Activated CD8-positive, alpha-beta T cell treated with anti-CD3 and anti-CD28 coated beads for 36 hours (primary cell): ENCODE measurements around the gene PDE9A. TPM values are rescaled to one million over a fixed set of nuclear protein-coding genes. Genes with fewer than 3 reads are reported as not detected.

Source experiments
- ATAC-seq: fragments of 200-7000 bp; cut with Tn5 transposase; one replicate; pipeline ENCODE4 v1.10.0; 2021; ENCODE audit warnings: mild to moderate bottlenecking, moderate library complexity
- CTCF ChIA-PET: fragments of 350-600 bp; sonication (Branson Sonifier 250); formaldehyde crosslinking; loops from one replicate; lab custom pipeline; 2021; ENCODE audit warnings: antibody characterized with exemption; lab: Charles Lee
- POLR2A ChIA-PET: fragments of 350-600 bp; sonication (Branson Sonifier 250); formaldehyde crosslinking; loops from one replicate; lab custom pipeline; 2021; ENCODE audit warnings: antibody characterized with exemption; lab: Charles Lee
- DNase-seq: peaks from one replicate; pipeline ENCODE4 v3.0.0-alpha.2; 2020
- H3K27ac Mint-ChIP-seq: one replicate; pipeline ENCODE4 v1.8.0; 2021; ENCODE audit warnings: mild to moderate bottlenecking, mixed read lengths
- H3K27me3 Mint-ChIP-seq: one replicate; pipeline ENCODE4 v1.8.0; 2021; ENCODE audit warnings: mixed read lengths
- H3K36me3 Mint-ChIP-seq: one replicate; pipeline ENCODE4 v1.8.0; 2021; ENCODE audit warnings: low read depth, mixed read lengths
- H3K4me1 Mint-ChIP-seq: one replicate; pipeline ENCODE4 v1.8.0; 2021; ENCODE audit warnings: low read depth, mixed read lengths
- H3K4me3 Mint-ChIP-seq: one replicate; pipeline ENCODE4 v1.8.0; 2021; ENCODE audit warnings: mild to moderate bottlenecking, moderate library complexity, mixed read lengths
- H3K9me3 Mint-ChIP-seq: one replicate; pipeline ENCODE4 v1.8.0; 2021; ENCODE audit warnings: mixed read lengths
- intact Hi-C: fragments of 100-400 bp; cut with micrococcal nuclease; formaldehyde crosslinking; loops from one replicate; pipeline ENCODE4 v1.10.0; 2022
- total RNA-seq, 2 experiments: library from RNA; stranded (reverse); gene quantifications; one replicate each; pipeline ENCODE4 v1.2.3, GENCODE V29; 2021
- TF ChIP-seq, protein P1 (sequence below): fragments of 200-600 bp; IDR thresholded peaks from one replicate; pipeline ENCODE4 v1.8.0; 2022; ENCODE audit warnings: antibody characterized with exemption, mild to moderate bottlenecking

Gene PDE9A
- total RNA-seq, 2 experiments from 2014 or later = 11.1 to 11.5 TPM

DNA sequence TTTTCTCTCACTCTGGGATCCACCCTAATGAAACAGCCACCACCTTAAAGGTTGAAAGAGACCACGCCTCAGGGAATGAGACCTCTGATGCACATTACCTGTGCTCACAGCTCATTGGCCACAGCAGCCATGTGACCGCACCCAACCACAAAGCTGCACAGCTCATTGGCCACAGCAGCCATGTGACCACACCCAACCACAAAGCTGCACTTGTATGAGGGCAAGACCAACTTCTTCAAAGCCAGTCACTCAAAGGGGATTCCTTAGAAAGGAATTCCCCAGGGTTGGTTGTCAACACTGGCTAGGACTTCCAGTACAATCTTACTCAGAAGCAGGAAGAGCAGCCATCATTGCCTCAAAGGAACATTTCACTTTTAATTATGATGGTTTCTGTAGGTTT is 43.6 kb upstream of the PDE9A start:
- Mint-ChIP-seq H3K36me3 (peaks cover 3% of the 10 kb centered on the region), H3K27me3 (no peaks in the 10 kb centered on the region), H3K4me1 (peaks cover 11% of the 10 kb centered on the region), H3K9me3 (peaks cover 23% of the 10 kb centered on the region), H3K4me3 (peak overlapping the region; percentile 37), H3K27ac (peak overlapping the region; percentile 20)
- POLR2A ChIA-PET = no interaction called here
- DNase-seq (peak; percentile 86), ATAC-seq (peak; percentile 90)
- intact Hi-C loops = no loop called here
- TF ChIP-seq, protein P1, sequence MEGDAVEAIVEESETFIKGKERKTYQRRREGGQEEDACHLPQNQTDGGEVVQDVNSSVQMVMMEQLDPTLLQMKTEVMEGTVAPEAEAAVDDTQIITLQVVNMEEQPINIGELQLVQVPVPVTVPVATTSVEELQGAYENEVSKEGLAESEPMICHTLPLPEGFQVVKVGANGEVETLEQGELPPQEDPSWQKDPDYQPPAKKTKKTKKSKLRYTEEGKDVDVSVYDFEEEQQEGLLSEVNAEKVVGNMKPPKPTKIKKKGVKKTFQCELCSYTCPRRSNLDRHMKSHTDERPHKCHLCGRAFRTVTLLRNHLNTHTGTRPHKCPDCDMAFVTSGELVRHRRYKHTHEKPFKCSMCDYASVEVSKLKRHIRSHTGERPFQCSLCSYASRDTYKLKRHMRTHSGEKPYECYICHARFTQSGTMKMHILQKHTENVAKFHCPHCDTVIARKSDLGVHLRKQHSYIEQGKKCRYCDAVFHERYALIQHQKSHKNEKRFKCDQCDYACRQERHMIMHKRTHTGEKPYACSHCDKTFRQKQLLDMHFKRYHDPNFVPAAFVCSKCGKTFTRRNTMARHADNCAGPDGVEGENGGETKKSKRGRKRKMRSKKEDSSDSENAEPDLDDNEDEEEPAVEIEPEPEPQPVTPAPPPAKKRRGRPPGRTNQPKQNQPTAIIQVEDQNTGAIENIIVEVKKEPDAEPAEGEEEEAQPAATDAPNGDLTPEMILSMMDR = no peak
- CTCF ChIA-PET = no interaction called here

DNA sequence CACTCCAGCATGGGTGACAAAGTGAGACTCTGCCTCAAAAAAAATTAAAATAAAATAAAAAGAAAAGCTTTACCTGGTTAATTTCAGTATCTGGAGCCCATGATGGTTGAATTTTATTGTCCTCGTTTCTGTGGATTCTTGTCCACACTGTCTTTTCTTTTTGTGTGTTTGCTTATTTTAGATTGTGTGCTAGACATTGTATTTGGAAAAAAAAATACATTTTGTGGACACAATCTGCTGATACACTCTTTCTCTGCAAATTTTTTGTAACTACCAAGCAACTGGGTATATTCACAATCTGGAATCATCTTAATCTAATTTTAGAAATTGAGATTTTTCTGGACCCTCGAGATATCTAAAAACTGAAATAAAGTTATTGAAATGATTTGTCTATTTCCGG is 41.6 kb upstream of the PDE9A start:
- TF ChIP-seq, protein P1 = no peak
- peaks cover 3% of the 10 kb centered on the region for H3K36me3 Mint-ChIP-seq
- DNase-seq = no peak
- no peaks in the 10 kb centered on the region for H3K27me3 Mint-ChIP-seq
- CTCF ChIA-PET = no interaction called here
- intact Hi-C loops = no loop called here
- no peak for ATAC-seq
- H3K4me1 Mint-ChIP-seq = peaks cover 11% of the 10 kb centered on the region
- H3K4me3 Mint-ChIP-seq = no peak overlapping the region
- H3K9me3 Mint-ChIP-seq = peaks cover 12% of the 10 kb centered on the region
- no peak overlapping the region for H3K27ac Mint-ChIP-seq
- POLR2A ChIA-PET = no interaction called here

DNA sequence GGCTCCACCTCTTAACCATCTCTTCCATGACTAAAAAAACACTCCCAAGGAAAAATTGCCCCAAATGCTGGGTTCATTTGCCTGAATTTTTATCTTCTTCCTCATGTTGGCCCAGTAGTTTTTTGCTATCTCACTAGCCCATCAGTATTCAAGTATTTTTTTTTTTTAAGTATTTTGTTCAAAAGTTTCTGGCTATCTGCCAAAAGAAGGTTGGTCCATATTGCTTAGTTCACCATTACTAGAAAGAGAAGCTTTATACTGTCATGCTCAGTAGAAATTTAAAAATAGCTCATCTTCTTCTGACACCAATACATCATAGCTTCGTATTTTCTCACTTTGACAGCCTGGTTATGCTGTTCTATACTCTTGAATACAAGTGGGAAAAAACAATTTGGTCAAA is 41.0 kb upstream of the PDE9A start:
- H3K9me3 Mint-ChIP-seq = peaks cover 12% of the 10 kb centered on the region
- TF ChIP-seq, protein P1 = no peak

DNA sequence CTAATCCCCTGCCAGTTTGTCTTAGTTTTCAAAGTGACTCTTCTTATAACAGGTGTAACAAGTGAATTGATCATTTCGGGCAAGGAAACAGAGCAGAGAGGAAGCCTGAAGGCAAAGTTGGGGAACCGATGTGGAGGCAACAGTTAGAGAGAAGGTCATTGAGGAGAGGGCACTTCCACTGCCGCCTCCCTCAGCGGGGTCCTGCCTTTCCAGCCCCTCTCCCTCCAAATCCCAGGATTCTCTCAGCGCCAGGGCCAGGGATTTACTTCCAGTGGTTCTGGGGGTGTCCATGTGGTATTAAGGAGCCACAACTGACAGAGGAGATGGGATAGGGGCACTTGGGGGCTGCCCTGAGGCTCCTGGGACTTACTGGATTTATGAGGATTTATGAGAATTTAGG is 39.7 kb upstream of the PDE9A start:
- DNase-seq (no peak), ATAC-seq (no peak)
- H3K27ac Mint-ChIP-seq = no peak overlapping the region
- intact Hi-C loops = no loop called here
- POLR2A ChIA-PET = no interaction called here
- H3K4me3 Mint-ChIP-seq = no peak overlapping the region
- TF ChIP-seq, protein P1 = no peak
- H3K27me3 Mint-ChIP-seq = no peaks in the 10 kb centered on the region
- H3K9me3 Mint-ChIP-seq = peaks cover 12% of the 10 kb centered on the region
- peaks cover 11% of the 10 kb centered on the region for H3K4me1 Mint-ChIP-seq
- CTCF ChIA-PET = no interaction called here
- H3K36me3 Mint-ChIP-seq = peaks cover 3% of the 10 kb centered on the region

More for the DNA sequence above, 41.0 kb upstream of the PDE9A start:
- no peak for DNase-seq
- Mint-ChIP-seq H3K27me3 (no peaks in the 10 kb centered on the region), H3K27ac (no peak overlapping the region), H3K4me1 (peaks cover 11% of the 10 kb centered on the region), H3K36me3 (peaks cover 3% of the 10 kb centered on the region), H3K4me3 (no peak overlapping the region)
- ATAC-seq = no peak
- intact Hi-C loops = no loop called here
- ChIA-PET POLR2A (no interaction called here), CTCF (interaction anchor here (0.8 to 1.0 kb wide), 2 partner anchors 19 to 206 kb away, joined by 3 read pairs; no protein-coding TSS in a partner anchor)

DNA sequence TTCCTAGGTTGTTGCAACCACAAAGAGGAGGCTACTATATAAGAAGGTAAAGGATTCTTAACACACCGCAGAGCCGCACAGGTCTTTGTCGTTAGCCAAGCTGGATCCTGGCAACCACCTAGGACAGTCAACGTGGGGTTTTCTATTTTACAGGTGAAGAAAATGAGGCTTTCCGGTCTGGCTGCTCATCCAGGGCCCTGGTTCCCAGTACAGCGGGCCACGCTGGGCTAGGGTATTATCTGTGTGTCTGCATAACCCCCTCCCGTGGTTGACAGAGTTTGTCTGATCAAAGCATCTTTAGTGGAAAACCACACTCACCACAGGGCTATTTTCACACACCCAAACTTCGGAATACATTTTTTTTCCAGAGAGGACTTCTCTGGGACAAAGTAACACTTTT is 39.0 kb upstream of the PDE9A start:
- Mint-ChIP-seq H3K36me3 (peaks cover under 1% of the 10 kb centered on the region), H3K4me1 (peaks cover 9% of the 10 kb centered on the region), H3K27ac (no peak overlapping the region), H3K4me3 (no peak overlapping the region), H3K27me3 (no peaks in the 10 kb centered on the region), H3K9me3 (peaks cover 6% of the 10 kb centered on the region)
- ATAC-seq = peak; percentile 54
- intact Hi-C loops = no loop called here
- TF ChIP-seq, protein P1 = no peak
- CTCF ChIA-PET = interaction anchor here (1.2 kb wide), 1 partner anchor 21 kb away, joined by 6 read pairs; no protein-coding TSS in a partner anchor
- POLR2A ChIA-PET = no interaction called here
- DNase-seq = peak; percentile 72
